VCaP (cell line): Measurements from ENCODE around the gene OR13G1.

Experiments
- H3K27ac ChIP-seq: fragments of 450-650 bp; 2 replicates; pipeline ENCODE4 v1.5.1; 2017
- TF ChIP-seq, protein P1 (sequence below): fragments of 450-650 bp; conservative IDR thresholded peaks from 2 replicates; pipeline ENCODE4 v1.5.1; 2017; ENCODE audit warnings: mild to moderate bottlenecking, moderate library complexity

Gene OR13G1

GRCh38 chr1:247638781-247639180, 40.8 kb downstream of the OR13G1 start:
- H3K27ac ChIP-seq: peak overlapping the region; percentile 52; the same call in 1 of the 2 replicates
- TF ChIP-seq, protein P1, sequence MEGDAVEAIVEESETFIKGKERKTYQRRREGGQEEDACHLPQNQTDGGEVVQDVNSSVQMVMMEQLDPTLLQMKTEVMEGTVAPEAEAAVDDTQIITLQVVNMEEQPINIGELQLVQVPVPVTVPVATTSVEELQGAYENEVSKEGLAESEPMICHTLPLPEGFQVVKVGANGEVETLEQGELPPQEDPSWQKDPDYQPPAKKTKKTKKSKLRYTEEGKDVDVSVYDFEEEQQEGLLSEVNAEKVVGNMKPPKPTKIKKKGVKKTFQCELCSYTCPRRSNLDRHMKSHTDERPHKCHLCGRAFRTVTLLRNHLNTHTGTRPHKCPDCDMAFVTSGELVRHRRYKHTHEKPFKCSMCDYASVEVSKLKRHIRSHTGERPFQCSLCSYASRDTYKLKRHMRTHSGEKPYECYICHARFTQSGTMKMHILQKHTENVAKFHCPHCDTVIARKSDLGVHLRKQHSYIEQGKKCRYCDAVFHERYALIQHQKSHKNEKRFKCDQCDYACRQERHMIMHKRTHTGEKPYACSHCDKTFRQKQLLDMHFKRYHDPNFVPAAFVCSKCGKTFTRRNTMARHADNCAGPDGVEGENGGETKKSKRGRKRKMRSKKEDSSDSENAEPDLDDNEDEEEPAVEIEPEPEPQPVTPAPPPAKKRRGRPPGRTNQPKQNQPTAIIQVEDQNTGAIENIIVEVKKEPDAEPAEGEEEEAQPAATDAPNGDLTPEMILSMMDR: no peak

DNA sequence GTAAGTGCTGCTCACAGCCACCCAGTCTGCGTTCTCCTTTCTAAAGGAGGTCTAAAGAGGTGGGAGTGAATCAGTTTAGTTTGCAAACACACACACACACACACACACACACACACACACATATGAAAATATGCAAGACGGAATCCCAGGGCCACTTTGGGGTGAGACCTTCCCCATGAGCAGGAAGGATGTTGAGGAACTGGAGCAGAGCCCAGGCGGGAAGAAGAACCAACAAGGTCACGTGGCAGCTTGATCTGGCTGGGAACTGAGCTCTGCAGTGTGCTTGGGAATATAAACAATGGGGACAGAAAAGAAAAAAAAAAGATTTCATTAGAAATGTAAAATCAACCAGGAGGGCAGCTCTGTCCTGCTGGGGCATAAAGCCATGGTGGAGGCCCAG, 41.5 kb downstream of the OR13G1 start:
- no peak overlapping the region for H3K27ac ChIP-seq
- TF ChIP-seq, protein P1: no peak

- TF ChIP-seq, protein P1: no peak
- no peak overlapping the region for H3K27ac ChIP-seq
These were observed 51.6 kb downstream of the OR13G1 start for GRCh38 chr1:247627951-247628350.
